CD4-positive, alpha-beta T cell (primary cell): ENCODE measurements around the gene MRGPRD. TPM values are rescaled to one million over a fixed set of nuclear protein-coding genes. Genes with fewer than 3 reads are reported as not detected.

Source experiments
- ATAC-seq: fragments of 200-7000 bp; cut with Tn5 transposase; one replicate; pipeline ENCODE4 v1.10.0; 2022; ENCODE audit warnings: mild to moderate bottlenecking; ENCODE audit not compliant: poor library complexity
- CTCF ChIA-PET: fragments of 350-600 bp; sonication (Branson Sonifier 250); formaldehyde crosslinking; loops from one replicate; lab custom pipeline; 2021; ENCODE audit warnings: antibody characterized with exemption, inconsistent platforms; lab: Charles Lee
- POLR2A ChIA-PET: fragments of 350-600 bp; sonication (Branson Sonifier 250); formaldehyde crosslinking; loops from one replicate; lab custom pipeline; 2021; ENCODE audit warnings: antibody characterized with exemption, inconsistent platforms; lab: Charles Lee
- DNase-seq, 14 experiments: peaks; one replicate each; pipeline ENCODE4 v3.0.0-alpha.2; 2013 to 2020; ENCODE audit warnings: mixed read lengths in 2 of 14
- H3K27ac ChIP-seq, 2 donors: one replicate each; pipeline versions ENCODE4 v1.5.1 to v1.7.0; 2013; ENCODE audit warnings: low read length in 2 of 2, low read depth in 1 of 2, mild to moderate bottlenecking in 1 of 2
- H3K27me3 ChIP-seq, 2 experiments: 1 replicate in 1 of 2; 2 replicates in 1 of 2; pipeline versions ENCODE4 v1.6.1 to v1.7.0; 2013; ENCODE audit warnings: low read length in 2 of 2, control low read depth in 1 of 2, mild to moderate bottlenecking in 1 of 2, moderate library complexity in 1 of 2; ENCODE audit not compliant: insufficient read depth in 2 of 2, control insufficient read depth in 1 of 2
- H3K36me3 ChIP-seq: one replicate; pipeline ENCODE4 v1.6.1; 2013; ENCODE audit warnings: low read length, control low read depth; ENCODE audit not compliant: insufficient read depth
- H3K4me1 ChIP-seq: one replicate; pipeline ENCODE4 v1.6.1; 2013; ENCODE audit warnings: low read length, control low read depth; ENCODE audit not compliant: insufficient read depth
- H3K4me3 ChIP-seq: one replicate; pipeline ENCODE4 v1.5.1; 2013; ENCODE audit warnings: mild to moderate bottlenecking, low read length, moderate library complexity
- H3K9me3 ChIP-seq, 2 experiments: 1 replicate in 1 of 2; 2 replicates in 1 of 2; pipeline versions ENCODE4 v1.6.1 to v1.7.0; 2013; ENCODE audit warnings: low read length in 2 of 2, mild to moderate bottlenecking in 2 of 2, control low read depth in 1 of 2, moderate library complexity in 1 of 2; ENCODE audit not compliant: control insufficient read depth in 1 of 2, insufficient read depth in 1 of 2
- H3K27ac Mint-ChIP-seq: one replicate; pipeline ENCODE4 v1.8.0; 2020; ENCODE audit warnings: mixed read lengths
- H3K27me3 Mint-ChIP-seq: one replicate; pipeline ENCODE4 v1.8.0; 2021; ENCODE audit warnings: mixed read lengths
- H3K36me3 Mint-ChIP-seq: one replicate; pipeline ENCODE4 v1.8.0; 2021; ENCODE audit warnings: low read depth, mixed read lengths
- H3K4me1 Mint-ChIP-seq: one replicate; pipeline ENCODE4 v1.8.0; 2021; ENCODE audit warnings: low read depth, mixed read lengths
- H3K4me3 Mint-ChIP-seq: one replicate; pipeline ENCODE4 v1.8.0; 2020; ENCODE audit warnings: mild to moderate bottlenecking, mixed read lengths
- H3K9me3 Mint-ChIP-seq: one replicate; pipeline ENCODE4 v1.8.0; 2020; ENCODE audit warnings: mixed read lengths
- intact Hi-C, 2 experiments: fragments of 100-400 bp; cut with DNase I in 1 of 2; cut with micrococcal nuclease in 1 of 2; formaldehyde crosslinking; loops; one replicate each; pipeline versions ENCODE4 v1.15.1 to v1.9.0; 2023 to 2025; cut with DNase I, micrococcal nuclease
- total RNA-seq, 174 experiments: library from RNA in 2 of 174; stranded (reverse) in 2 of 174; gene quantifications; one replicate each; pipeline ENCODE4 v1.2.3 and lab custom pipeline; 2021 to 2026
- TF ChIP-seq, protein P1 (sequence below): fragments of 200-600 bp; IDR thresholded peaks from one replicate; pipeline ENCODE4 v1.8.0; 2022; ENCODE audit warnings: antibody characterized with exemption, mild to moderate bottlenecking

Gene MRGPRD
- total RNA-seq, 2 experiments from 2014 or later: not detected

DNA sequence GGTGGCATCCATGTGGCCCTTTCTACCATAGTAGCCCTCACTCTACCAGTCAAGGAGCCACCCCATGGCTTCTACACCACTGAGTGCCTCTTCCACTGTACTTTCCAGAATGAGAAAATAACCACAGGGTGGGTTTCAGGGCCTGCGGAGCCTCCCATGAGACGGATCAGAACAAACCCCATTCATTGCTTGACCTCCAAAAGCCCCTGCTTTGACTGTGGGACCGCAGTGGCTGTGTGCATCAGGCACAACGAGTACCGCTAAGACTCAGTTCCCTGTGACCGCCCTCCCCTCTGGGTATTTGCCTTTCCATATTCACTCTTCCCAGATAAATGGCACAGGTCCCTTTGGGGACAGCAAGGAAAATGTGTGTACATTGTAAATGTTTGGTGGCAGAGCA is 43.7 kb upstream of the MRGPRD start:
- Mint-ChIP-seq H3K36me3 (no peaks in the 10 kb centered on the region), H3K9me3 (no peaks in the 10 kb centered on the region), H3K4me1 (no peaks in the 10 kb centered on the region), H3K27ac (no peak overlapping the region), H3K27me3 (no peaks in the 10 kb centered on the region), H3K4me3 (no peak overlapping the region)
- no peaks in the 10 kb centered on the region for H3K36me3 ChIP-seq
- DNase-seq (no peak), ATAC-seq (no peak)
- H3K27ac ChIP-seq: no peak overlapping the region
- CTCF ChIA-PET: no interaction called here
- no peaks in the 10 kb centered on the region for H3K27me3 ChIP-seq
- H3K4me3 ChIP-seq: no peak overlapping the region
- no peaks in the 10 kb centered on the region for H3K4me1 ChIP-seq
- POLR2A ChIA-PET: no interaction called here
- intact Hi-C loops: no loop called here
- H3K9me3 ChIP-seq: no peaks in the 10 kb centered on the region
- TF ChIP-seq, protein P1, sequence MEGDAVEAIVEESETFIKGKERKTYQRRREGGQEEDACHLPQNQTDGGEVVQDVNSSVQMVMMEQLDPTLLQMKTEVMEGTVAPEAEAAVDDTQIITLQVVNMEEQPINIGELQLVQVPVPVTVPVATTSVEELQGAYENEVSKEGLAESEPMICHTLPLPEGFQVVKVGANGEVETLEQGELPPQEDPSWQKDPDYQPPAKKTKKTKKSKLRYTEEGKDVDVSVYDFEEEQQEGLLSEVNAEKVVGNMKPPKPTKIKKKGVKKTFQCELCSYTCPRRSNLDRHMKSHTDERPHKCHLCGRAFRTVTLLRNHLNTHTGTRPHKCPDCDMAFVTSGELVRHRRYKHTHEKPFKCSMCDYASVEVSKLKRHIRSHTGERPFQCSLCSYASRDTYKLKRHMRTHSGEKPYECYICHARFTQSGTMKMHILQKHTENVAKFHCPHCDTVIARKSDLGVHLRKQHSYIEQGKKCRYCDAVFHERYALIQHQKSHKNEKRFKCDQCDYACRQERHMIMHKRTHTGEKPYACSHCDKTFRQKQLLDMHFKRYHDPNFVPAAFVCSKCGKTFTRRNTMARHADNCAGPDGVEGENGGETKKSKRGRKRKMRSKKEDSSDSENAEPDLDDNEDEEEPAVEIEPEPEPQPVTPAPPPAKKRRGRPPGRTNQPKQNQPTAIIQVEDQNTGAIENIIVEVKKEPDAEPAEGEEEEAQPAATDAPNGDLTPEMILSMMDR: no peak

DNA sequence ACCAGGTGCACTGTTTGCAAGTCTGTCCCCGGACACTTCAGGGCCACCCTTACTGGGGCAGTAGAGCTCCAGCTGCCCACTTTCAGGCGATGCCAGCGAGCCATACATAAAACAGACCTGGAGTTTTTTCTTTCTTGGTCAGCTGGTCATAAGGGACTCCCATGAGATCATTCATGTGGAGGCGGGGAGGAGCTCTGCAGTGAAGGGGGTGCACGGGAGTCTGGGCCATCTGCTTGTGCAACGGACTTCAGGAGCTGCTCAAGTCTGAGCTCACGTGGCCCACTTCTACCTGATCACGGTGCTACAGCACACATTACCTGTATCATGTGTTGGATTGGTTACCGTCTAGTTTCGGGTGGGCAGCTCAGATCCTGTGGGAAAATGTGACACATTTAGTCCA is 41.5 kb upstream of the MRGPRD start:
- intact Hi-C loops: no loop called here
- H3K27me3 ChIP-seq: no peaks in the 10 kb centered on the region
- no peaks in the 10 kb centered on the region for H3K9me3 Mint-ChIP-seq
- ATAC-seq (no peak), DNase-seq (no peak)
- no peak overlapping the region for H3K27ac Mint-ChIP-seq
- no peaks in the 10 kb centered on the region for H3K9me3 ChIP-seq
- no peak overlapping the region for H3K4me3 Mint-ChIP-seq
- no peaks in the 10 kb centered on the region for H3K4me1 Mint-ChIP-seq
- no peaks in the 10 kb centered on the region for H3K4me1 ChIP-seq
- CTCF ChIA-PET: interaction anchor here (0.7 kb wide), 1 partner anchor 12 kb away, joined by 3 read pairs; no protein-coding TSS in a partner anchor
- H3K27me3 Mint-ChIP-seq: no peaks in the 10 kb centered on the region
- H3K36me3 ChIP-seq: no peaks in the 10 kb centered on the region
- no peak overlapping the region for H3K4me3 ChIP-seq
- no peaks in the 10 kb centered on the region for H3K36me3 Mint-ChIP-seq
- TF ChIP-seq, protein P1: no peak
- H3K27ac ChIP-seq: no peak overlapping the region
- POLR2A ChIA-PET: no interaction called here

DNA sequence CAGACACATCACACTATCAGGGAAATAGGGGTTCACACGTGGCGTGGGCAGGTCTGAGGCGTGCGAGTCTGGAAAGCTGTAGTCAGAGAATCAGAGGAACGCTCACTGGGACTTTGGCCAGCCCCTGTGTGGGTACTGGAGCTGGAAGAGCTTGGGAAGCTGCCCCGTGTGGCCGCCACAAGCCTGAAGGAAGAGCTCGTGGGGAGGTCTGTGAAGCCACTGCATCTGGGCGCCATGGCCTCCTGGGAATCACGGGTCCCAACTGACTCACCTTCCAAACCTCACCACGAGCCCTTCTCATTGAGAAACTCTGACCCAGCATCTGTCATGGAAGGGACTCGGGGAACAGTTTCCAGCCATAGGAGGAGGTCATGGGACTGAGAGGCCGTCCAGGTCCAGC is 38.1 kb upstream of the MRGPRD start:
- POLR2A ChIA-PET: no interaction called here
- ATAC-seq: no peak
- CTCF ChIA-PET: no interaction called here
- H3K36me3 ChIP-seq: no peaks in the 10 kb centered on the region
- H3K4me3 ChIP-seq: no peak overlapping the region
- Mint-ChIP-seq H3K36me3 (no peaks in the 10 kb centered on the region), H3K4me3 (no peak overlapping the region), H3K27ac (no peak overlapping the region), H3K4me1 (no peaks in the 10 kb centered on the region), H3K9me3 (no peaks in the 10 kb centered on the region), H3K27me3 (peaks cover 4% of the 10 kb centered on the region)
- no peak overlapping the region for H3K27ac ChIP-seq
- H3K4me1 ChIP-seq: no peaks in the 10 kb centered on the region
- TF ChIP-seq, protein P1: no peak
- intact Hi-C loops: no loop called here
- H3K9me3 ChIP-seq: no peaks in the 10 kb centered on the region
- no peak for DNase-seq
- H3K27me3 ChIP-seq: peaks cover 6 to 8% of the 10 kb centered on the region in 2 experiments
